Tibial nerve (tissue), 4 donors: ENCODE results near the gene IGFBPL1. TPM values are rescaled to one million over a fixed set of nuclear protein-coding genes. Genes with fewer than 3 reads are reported as not detected.

Experiments used
- DNase-seq, 2 donors: peaks; one replicate each; pipeline ENCODE4 v3.0.0-alpha.2; 2019; ENCODE audit warnings: low spot score in 2 of 2
- H3K27ac ChIP-seq, 4 donors: fragments of 200-600 bp; sonication (generic) in 3 of 4; one replicate each; pipeline ENCODE4 v1.5.1; 2017 to 2019; ENCODE audit warnings: mild to moderate bottlenecking in 1 of 4
- H3K27me3 ChIP-seq, 2 donors: fragments of 200-600 bp; sonication (generic) in 1 of 2; one replicate each; pipeline versions ENCODE4 v1.5.1 to v1.6.0; 2017 to 2019
- H3K36me3 ChIP-seq, 3 donors: fragments of 200-600 bp; sonication (generic); one replicate each; pipeline ENCODE4 v1.5.1; 2018 to 2019
- H3K4me1 ChIP-seq, 4 donors: fragments of 200-600 bp; sonication (generic) in 3 of 4; one replicate each; pipeline ENCODE4 v1.5.1; 2017 to 2019
- H3K4me3 ChIP-seq, 4 donors: fragments of 200-600 bp; sonication (generic) in 3 of 4; one replicate each; pipeline ENCODE4 v1.5.1; 2017 to 2019; ENCODE audit warnings: mild to moderate bottlenecking in 1 of 4, moderate library complexity in 1 of 4
- H3K9me3 ChIP-seq, 4 donors: fragments of 200-600 bp; sonication (generic) in 3 of 4; one replicate each; pipeline ENCODE4 v1.5.1; 2017 to 2019
- EP300 ChIP-seq, 2 donors: sonication (generic); formaldehyde crosslinking; IDR thresholded peaks; one replicate each; pipeline ENCODE4 v1.6.1; 2017; ENCODE audit warnings: antibody characterized with exemption in 2 of 2, mild to moderate bottlenecking in 1 of 2
- POLR2A ChIP-seq, 2 donors: fragments of 450-650 bp; IDR thresholded peaks; one replicate each; pipeline ENCODE4 v1.6.1; 2017; ENCODE audit warnings: antibody characterized with exemption in 2 of 2, mild to moderate bottlenecking in 2 of 2, moderate library complexity in 2 of 2
- WGBS, 2 donors: methylation state at CpG; one replicate each; pipeline ENCODE4 v1.1.5; 2018; 5-methylcytosine and 5-hydroxymethylcytosine counted together
- total RNA-seq, 4 donors: library from RNA; depleted of rRNA; stranded (reverse); fragments of >200 nt; gene quantifications; one replicate each; pipeline ENCODE4 v1.1.0, GENCODE V29; 2016
- TF ChIP-seq, protein P1 (sequence below), 5 experiments: fragments of 200-600 bp in 3 of 5; fragments of 450-650 bp in 2 of 5; sonication (generic) in 3 of 5; IDR thresholded peaks; one replicate each; pipeline ENCODE4 v1.5.1; 2016 to 2019; ENCODE audit warnings: antibody characterized with exemption in 5 of 5, mild to moderate bottlenecking in 3 of 5, moderate library complexity in 2 of 5

Gene IGFBPL1
- total RNA-seq, 4 donors from 2014 or later = 0.60 TPM; not detected in 3

DNA sequence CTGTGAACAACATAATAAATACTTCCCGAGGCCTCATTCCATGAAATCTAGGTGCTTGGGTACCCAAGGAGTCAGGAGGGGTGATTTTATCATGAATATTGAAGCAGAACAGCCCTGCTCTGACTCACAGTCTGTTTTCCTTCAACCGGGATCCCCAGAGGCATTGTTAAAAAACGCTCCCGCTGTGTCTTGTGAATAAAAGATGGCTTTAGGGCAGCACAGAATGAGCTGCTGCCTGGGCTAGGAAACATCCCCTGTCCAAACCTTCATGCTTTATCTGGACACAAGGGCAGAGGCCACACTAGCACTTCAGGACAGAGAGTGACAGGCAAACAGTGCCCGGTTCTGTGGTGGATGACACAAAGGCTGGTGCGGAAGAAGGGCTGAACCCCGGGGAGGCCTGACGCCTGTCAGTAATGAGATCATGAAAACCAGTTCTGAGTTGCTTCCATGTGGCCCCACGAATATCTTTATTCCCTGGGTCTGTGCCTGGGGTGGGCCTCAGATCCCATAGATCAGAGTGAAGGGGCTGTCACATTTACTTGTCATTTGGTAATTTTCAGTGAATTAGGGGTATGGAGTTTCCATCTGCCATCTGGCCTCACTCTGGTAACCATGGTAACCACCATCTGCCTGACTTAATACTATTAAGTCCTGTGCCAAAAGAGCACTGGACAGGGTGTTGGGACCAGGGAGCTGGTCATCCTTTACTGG is 2.6 kb downstream of the IGFBPL1 start:
- H3K27me3 ChIP-seq = peaks cover 0 to 53% of the 10 kb centered on the region in 2 donors
- H3K4me3 ChIP-seq = no peak overlapping the region

DNA sequence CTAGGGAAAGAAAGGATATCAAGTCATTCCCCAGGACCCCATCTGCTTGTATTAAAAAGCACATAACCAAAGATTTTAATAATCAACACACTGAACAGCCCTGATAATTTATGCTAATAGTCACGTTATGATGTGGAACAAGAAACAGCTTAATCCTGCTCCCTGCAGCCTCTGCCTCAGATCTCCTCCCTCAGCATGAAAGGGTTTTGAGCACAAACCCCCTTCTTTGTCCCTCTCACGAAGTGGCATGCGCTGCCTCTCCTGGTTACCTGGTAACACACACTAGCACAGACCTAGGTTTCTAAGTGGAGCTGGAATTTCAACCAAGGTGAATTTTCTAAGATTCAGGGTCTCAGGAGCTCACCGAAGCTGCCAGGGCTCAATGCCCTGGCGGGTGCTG is 5.1 kb downstream of the IGFBPL1 start:
- Histone ChIP-seq H3K36me3 (no peaks in the 10 kb centered on the region), H3K27ac (no peak overlapping the region), H3K4me3 (no peak overlapping the region), H3K27me3 (peaks cover 0 to 51% of the 10 kb centered on the region in 2 donors), H3K4me1 (peaks cover 0 to 4% (median 0%) of the 10 kb centered on the region in 4 donors), H3K9me3 (no peaks in the 10 kb centered on the region)
- 53 to 65% methylated on average over 5 of the region's 5 CpGs for WGBS, 2 donors
- TF ChIP-seq, protein P1, sequence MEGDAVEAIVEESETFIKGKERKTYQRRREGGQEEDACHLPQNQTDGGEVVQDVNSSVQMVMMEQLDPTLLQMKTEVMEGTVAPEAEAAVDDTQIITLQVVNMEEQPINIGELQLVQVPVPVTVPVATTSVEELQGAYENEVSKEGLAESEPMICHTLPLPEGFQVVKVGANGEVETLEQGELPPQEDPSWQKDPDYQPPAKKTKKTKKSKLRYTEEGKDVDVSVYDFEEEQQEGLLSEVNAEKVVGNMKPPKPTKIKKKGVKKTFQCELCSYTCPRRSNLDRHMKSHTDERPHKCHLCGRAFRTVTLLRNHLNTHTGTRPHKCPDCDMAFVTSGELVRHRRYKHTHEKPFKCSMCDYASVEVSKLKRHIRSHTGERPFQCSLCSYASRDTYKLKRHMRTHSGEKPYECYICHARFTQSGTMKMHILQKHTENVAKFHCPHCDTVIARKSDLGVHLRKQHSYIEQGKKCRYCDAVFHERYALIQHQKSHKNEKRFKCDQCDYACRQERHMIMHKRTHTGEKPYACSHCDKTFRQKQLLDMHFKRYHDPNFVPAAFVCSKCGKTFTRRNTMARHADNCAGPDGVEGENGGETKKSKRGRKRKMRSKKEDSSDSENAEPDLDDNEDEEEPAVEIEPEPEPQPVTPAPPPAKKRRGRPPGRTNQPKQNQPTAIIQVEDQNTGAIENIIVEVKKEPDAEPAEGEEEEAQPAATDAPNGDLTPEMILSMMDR (IDR thresholded peaks at IDR 0.05) = no peak
- TF ChIP-seq POLR2A (IDR thresholded peaks at IDR 0.05) = no peak
- no peak for TF ChIP-seq EP300 (IDR thresholded peaks at IDR 0.05)
- no peak for DNase-seq

More for the DNA sequence above, 2.6 kb downstream of the IGFBPL1 start:
- TF ChIP-seq, protein P1 (IDR thresholded peaks at IDR 0.05) = no peak
- TF ChIP-seq EP300 (IDR thresholded peaks at IDR 0.05) (no peak), POLR2A (IDR thresholded peaks at IDR 0.05) (no peak)
- DNase-seq = no peak
- no peaks in the 10 kb centered on the region for H3K36me3 ChIP-seq
- no peaks in the 10 kb centered on the region for H3K9me3 ChIP-seq
- H3K27ac ChIP-seq = no peak overlapping the region
- WGBS, 2 donors = 54 to 55% methylated on average over 9 of the region's 9 CpGs
- peaks cover 0 to 4% (median 0%) of the 10 kb centered on the region in 4 donors for H3K4me1 ChIP-seq

DNA sequence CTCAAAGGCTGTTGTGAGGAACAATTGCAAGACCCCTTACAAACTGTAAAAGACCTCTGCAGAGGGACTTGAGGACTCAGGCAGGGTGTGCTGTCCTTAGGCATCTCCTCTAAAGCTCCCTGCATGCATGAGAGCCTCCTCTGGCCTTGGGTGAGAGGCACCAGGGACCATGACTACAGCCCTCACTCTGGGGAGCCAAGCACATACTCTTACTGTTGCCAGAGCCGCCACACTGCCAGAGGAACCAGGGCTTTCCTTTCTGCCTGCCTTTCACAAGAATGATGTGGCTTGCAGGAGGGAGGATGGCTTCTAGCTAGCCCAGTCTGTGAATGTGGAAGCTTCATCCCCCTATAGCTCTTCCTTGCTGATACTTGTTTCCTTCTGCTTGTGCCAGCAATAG is 5.9 kb downstream of the IGFBPL1 start:
- no peak for DNase-seq

DNA sequence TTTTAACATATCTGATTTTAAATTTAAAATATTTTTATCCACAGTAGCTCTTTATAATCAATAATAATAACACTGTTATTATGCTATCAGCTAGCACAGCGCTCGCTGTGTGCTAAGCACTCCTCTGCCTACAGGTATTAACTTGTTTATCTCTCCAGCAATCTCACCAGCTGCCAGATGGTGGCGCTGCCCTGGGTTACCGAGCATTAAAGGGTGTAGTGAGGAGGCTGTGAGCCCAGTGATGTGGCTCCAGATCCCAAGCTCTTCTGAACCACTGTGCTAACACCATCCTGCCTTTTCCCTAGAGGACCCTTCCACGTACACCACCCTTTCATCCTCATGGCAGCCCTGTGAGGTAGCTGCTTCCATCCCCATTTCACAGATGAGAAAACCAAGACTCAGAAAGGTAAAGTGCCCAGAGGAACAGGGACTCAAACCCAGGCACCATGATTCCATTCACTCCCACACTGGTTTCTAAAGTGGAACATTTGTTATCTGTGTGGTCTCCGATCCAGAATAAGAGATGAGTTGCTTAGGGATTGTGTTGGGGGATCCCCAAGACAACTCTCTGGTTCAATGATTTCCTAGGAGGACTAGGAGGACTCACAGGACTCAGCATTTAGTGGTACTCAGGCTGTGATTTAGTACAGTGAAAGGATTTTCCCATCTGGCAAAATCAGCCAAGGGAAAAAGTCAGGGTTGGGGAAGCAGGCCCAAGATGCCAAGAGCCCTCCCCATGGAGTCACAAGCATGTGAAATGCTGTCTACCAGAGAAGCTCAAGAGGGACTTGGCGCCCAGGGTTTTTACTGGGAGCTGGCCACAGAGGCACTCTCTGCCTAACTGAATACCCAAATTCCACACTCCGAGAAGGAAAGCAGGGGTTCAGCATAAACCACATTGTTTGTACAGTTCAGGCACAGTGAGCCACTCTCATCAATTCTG is 7.0 kb downstream of the IGFBPL1 start:
- H3K27me3 ChIP-seq = peaks cover 0 to 51% of the 10 kb centered on the region in 2 donors
- no peak overlapping the region for H3K4me3 ChIP-seq
- WGBS, 2 donors = 68 to 73% methylated on average over 8 of the region's 8 CpGs
- no peak overlapping the region for H3K27ac ChIP-seq
- TF ChIP-seq POLR2A (IDR thresholded peaks at IDR 0.05) = no peak
- TF ChIP-seq, protein P1 (IDR thresholded peaks at IDR 0.05) = peak in 1 of 5 experiments; percentile 14
- DNase-seq = no peak
- no peaks in the 10 kb centered on the region for H3K4me1 ChIP-seq
- H3K36me3 ChIP-seq = no peaks in the 10 kb centered on the region
- no peaks in the 10 kb centered on the region for H3K9me3 ChIP-seq

More for the DNA sequence above, 5.9 kb downstream of the IGFBPL1 start:
- Histone ChIP-seq H3K4me1 (no peaks in the 10 kb centered on the region), H3K4me3 (no peak overlapping the region), H3K9me3 (no peaks in the 10 kb centered on the region), H3K36me3 (no peaks in the 10 kb centered on the region), H3K27me3 (peaks cover 0 to 51% of the 10 kb centered on the region in 2 donors), H3K27ac (no peak overlapping the region)
- TF ChIP-seq EP300 (IDR thresholded peaks at IDR 0.05) (no peak), POLR2A (IDR thresholded peaks at IDR 0.05) (no peak)
- TF ChIP-seq, protein P1 (IDR thresholded peaks at IDR 0.05) = no peak
- WGBS, 2 donors = 89 to 100% methylated on average over 1 of the region's 1 CpG

DNA sequence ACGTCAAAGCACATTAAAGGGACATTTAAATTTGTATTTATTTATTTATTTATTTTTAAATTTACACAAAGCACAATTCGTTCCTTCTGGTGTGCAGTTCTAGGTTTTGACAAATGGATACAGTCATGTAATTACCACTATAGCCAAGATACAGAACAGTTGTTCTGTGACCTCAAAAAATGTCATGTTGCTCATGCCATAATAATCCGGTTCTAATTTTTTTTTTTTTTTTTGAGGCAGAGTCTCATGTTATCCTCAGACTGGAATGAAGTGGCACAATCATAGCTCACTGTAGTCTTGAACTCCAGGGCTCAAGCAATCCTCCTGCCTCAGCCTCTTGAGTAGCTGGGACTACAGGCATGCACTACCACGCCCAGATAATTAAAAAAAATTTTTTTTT is 7.8 kb downstream of the IGFBPL1 start:
- TF ChIP-seq, protein P1 (IDR thresholded peaks at IDR 0.05) = no peak
- TF ChIP-seq EP300 (IDR thresholded peaks at IDR 0.05) (no peak), POLR2A (IDR thresholded peaks at IDR 0.05) (no peak)
- Histone ChIP-seq H3K27me3 (peaks cover 0 to 45% of the 10 kb centered on the region in 2 donors), H3K4me1 (no peaks in the 10 kb centered on the region), H3K27ac (no peak overlapping the region), H3K36me3 (no peaks in the 10 kb centered on the region), H3K9me3 (no peaks in the 10 kb centered on the region), H3K4me3 (no peak overlapping the region)
- WGBS, 2 donors = 53 to 56% methylated on average over 4 of the region's 4 CpGs
- DNase-seq = no peak
